Testis (tissue), 3 donors: ENCODE data around the gene FAM107B. TPM values are rescaled to one million over a fixed set of nuclear protein-coding genes. Genes with fewer than 3 reads are reported as not detected.

Experiments used
- DNase-seq: peaks from one replicate; pipeline ENCODE4 v3.0.0-alpha.2; 2019
- H3K27ac ChIP-seq, 2 donors: fragments of 200-600 bp; sonication (generic); one replicate each; pipeline ENCODE4 v1.5.1; 2019
- H3K27me3 ChIP-seq: fragments of 200-600 bp; sonication (generic); one replicate; pipeline ENCODE4 v1.5.1; 2019
- H3K36me3 ChIP-seq: fragments of 200-600 bp; sonication (generic); one replicate; pipeline ENCODE4 v1.5.1; 2017; ENCODE audit warnings: low read depth; ENCODE audit errors: missing control alignments
- H3K4me1 ChIP-seq: fragments of 200-600 bp; sonication (generic); one replicate; pipeline ENCODE4 v1.5.1; 2019
- H3K4me3 ChIP-seq, 2 donors: fragments of 200-600 bp; sonication (generic); one replicate each; pipeline ENCODE4 v1.5.1; 2017 to 2019
- H3K9me3 ChIP-seq: fragments of 200-600 bp; sonication (generic); one replicate; pipeline ENCODE4 v1.5.1; 2017
- CTCF ChIP-seq, 3 experiments: fragments of 450-650 bp in 2 of 3; fragments of 200-600 bp in 1 of 3; sonication (generic) in 1 of 3; IDR thresholded peaks; one replicate each; pipeline ENCODE4 v1.5.1; 2016 to 2019; ENCODE audit warnings: antibody characterized with exemption in 3 of 3, mild to moderate bottlenecking in 2 of 3, moderate library complexity in 1 of 3
- POLR2A ChIP-seq: fragments of 450-650 bp; IDR thresholded peaks from one replicate; pipeline ENCODE4 v1.6.1; 2017; ENCODE audit warnings: antibody characterized with exemption, mild to moderate bottlenecking, moderate library complexity
- WGBS, 2 donors: methylation state at CpG; one replicate each; pipeline ENCODE4 v1.1.5; 2018; 5-methylcytosine and 5-hydroxymethylcytosine counted together
- intact Hi-C: fragments of 100-400 bp; cut with DNase I; formaldehyde crosslinking; loops from one replicate; pipeline ENCODE4 v1.15.1; 2023; ENCODE audit warnings: low total_unique reads
- polyA plus RNA-seq: library from polyadenylated mRNA; stranded (reverse); fragments of 350-450 nt; fragmentation: Illumina TruSeq; extraction: RNeasy Lipid Tissue Mini Kit (QIAGEN cat#74804); gene quantifications from one replicate; pipeline ENCODE4 v1.2.3, GENCODE V29; 2014; ENCODE audit warnings: low read depth, low replicate concordance; ENCODE audit not compliant: insufficient read depth
- total RNA-seq, 2 donors: library from RNA; depleted of rRNA; stranded (reverse); fragments of >200 nt; gene quantifications; one replicate each; pipeline ENCODE4 v1.2.3, GENCODE V29; 2016

Gene FAM107B
- total and polyA plus RNA-seq, 3 donors from 2014 or later = 71.7 to 89.5 (median 82.8) TPM

GRCh38 chr10:14676732-14677131, 98.0 kb downstream of the FAM107B start:
- Histone ChIP-seq H3K9me3 (no peaks in the 10 kb centered on the region), H3K27ac (no peak overlapping the region), H3K4me1 (no peaks in the 10 kb centered on the region), H3K4me3 (no peak overlapping the region), H3K27me3 (no peaks in the 10 kb centered on the region), H3K36me3 (no peaks in the 10 kb centered on the region)
- TF ChIP-seq POLR2A (no peak), CTCF (IDR thresholded peaks at IDR 0.05) (no peak)
- WGBS, 2 donors = 72 to 74% methylated on average over 3 of the region's 3 CpGs
- DNase-seq = no peak
- intact Hi-C loops = no loop called here

GRCh38 chr10:14674376-14675050, 100.2 kb downstream of the FAM107B start:
- H3K27ac ChIP-seq = no peak overlapping the region
- no peaks in the 10 kb centered on the region for H3K27me3 ChIP-seq
- TF ChIP-seq POLR2A (no peak), CTCF (IDR thresholded peaks at IDR 0.05) (no peak)
- H3K4me1 ChIP-seq = no peaks in the 10 kb centered on the region
- H3K4me3 ChIP-seq = no peak overlapping the region
- no peak for DNase-seq
- no peaks in the 10 kb centered on the region for H3K36me3 ChIP-seq
- no peaks in the 10 kb centered on the region for H3K9me3 ChIP-seq
- intact Hi-C loops = no loop called here
- 82 to 88% methylated on average over 8 of the region's 8 CpGs for WGBS, 2 donors

GRCh38 chr10:14673189-14673861, 101.4 kb downstream of the FAM107B start:
- WGBS, 2 donors = 50 to 55% methylated on average over 9 of the region's 9 CpGs
- no peaks in the 10 kb centered on the region for H3K27me3 ChIP-seq
- intact Hi-C loops = no loop called here
- H3K27ac ChIP-seq = no peak overlapping the region
- H3K4me1 ChIP-seq = no peaks in the 10 kb centered on the region
- H3K36me3 ChIP-seq = no peaks in the 10 kb centered on the region
- no peak overlapping the region for H3K4me3 ChIP-seq
- no peak for DNase-seq
- H3K9me3 ChIP-seq = no peaks in the 10 kb centered on the region
- TF ChIP-seq POLR2A (no peak), CTCF (IDR thresholded peaks at IDR 0.05) (no peak)

DNA sequence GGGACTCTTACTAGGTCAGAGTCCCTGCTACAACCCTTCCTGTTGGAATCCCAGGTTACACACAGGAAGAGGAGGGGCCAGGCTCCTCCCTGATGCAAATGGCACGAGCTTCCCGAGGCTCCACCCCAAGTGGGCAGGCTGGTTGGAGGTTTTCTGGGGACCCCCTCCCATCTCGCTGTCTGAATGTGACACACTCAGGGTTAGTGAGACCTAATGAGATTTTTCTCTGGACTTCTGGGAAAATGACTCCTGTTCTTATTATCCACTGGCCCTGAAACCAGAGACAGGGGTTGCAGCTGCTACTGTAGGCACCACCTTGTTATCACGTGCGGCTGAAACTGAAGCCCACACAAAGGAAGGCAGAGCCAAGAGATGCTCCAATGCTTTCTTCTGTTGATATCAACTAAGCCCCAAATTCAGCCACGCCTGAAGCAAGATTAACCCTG, 103.3 kb downstream of the FAM107B start:
- 52 to 65% methylated on average over 5 to 6 of the region's 6 CpGs for WGBS, 2 donors
- H3K9me3 ChIP-seq = no peaks in the 10 kb centered on the region

More for the DNA sequence above, 103.3 kb downstream of the FAM107B start:
- peak; percentile 38 for DNase-seq
- Histone ChIP-seq H3K36me3 (no peaks in the 10 kb centered on the region), H3K27me3 (no peaks in the 10 kb centered on the region), H3K4me1 (no peaks in the 10 kb centered on the region), H3K27ac (no peak overlapping the region), H3K4me3 (no peak overlapping the region)
- intact Hi-C loops = no loop called here
- TF ChIP-seq CTCF (IDR thresholded peaks at IDR 0.05) (no peak), POLR2A (no peak)
